Lower leg skin (tissue), 3 donors: ENCODE results near the gene CDH13.

Experiments
- POLR2A ChIP-seq, 2 donors: fragments of 450-650 bp; IDR thresholded peaks; one replicate each; pipeline ENCODE4 v1.6.1; 2016 to 2017; ENCODE audit warnings: antibody characterized with exemption in 2 of 2, mild to moderate bottlenecking in 1 of 2, moderate library complexity in 1 of 2
- TF ChIP-seq, protein P1 (sequence below), 3 donors: fragments of 450-650 bp; IDR thresholded peaks; one replicate each; pipeline ENCODE4 v1.5.1; 2016; ENCODE audit warnings: antibody characterized with exemption in 3 of 3, mild to moderate bottlenecking in 3 of 3, moderate library complexity in 2 of 3

DNA sequence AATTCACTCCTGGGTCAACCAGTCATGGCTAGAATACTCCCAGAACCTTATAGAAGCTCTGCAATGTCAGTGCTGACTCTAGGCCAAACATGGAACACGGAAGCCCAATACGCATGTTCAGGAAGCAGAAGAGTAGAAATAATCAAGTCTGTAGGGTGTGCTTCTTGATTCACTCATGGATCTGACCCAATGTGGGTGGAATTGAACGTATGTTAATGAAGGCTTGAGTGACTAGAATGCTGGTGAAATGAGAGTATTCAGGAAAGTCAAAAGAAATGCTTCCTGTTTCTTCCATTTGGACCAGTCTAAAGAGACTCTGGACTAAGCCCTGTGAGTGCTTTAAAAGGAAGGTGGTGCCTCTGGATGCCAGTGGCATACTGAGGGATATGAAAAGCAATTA is 395.0 kb downstream of the CDH13 start:
- TF ChIP-seq, protein P1, sequence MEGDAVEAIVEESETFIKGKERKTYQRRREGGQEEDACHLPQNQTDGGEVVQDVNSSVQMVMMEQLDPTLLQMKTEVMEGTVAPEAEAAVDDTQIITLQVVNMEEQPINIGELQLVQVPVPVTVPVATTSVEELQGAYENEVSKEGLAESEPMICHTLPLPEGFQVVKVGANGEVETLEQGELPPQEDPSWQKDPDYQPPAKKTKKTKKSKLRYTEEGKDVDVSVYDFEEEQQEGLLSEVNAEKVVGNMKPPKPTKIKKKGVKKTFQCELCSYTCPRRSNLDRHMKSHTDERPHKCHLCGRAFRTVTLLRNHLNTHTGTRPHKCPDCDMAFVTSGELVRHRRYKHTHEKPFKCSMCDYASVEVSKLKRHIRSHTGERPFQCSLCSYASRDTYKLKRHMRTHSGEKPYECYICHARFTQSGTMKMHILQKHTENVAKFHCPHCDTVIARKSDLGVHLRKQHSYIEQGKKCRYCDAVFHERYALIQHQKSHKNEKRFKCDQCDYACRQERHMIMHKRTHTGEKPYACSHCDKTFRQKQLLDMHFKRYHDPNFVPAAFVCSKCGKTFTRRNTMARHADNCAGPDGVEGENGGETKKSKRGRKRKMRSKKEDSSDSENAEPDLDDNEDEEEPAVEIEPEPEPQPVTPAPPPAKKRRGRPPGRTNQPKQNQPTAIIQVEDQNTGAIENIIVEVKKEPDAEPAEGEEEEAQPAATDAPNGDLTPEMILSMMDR (IDR thresholded peaks at IDR 0.05), result no peak
- TF ChIP-seq POLR2A (IDR thresholded peaks at IDR 0.05), result no peak
